M059J (cell line): ENCODE measurements around the gene PCDHGB3. TPM values are rescaled to one million over a fixed set of nuclear protein-coding genes. Genes with fewer than 3 reads are reported as not detected.

ENCODE experiments used
- DNase-seq: peaks from one replicate; pipeline ENCODE4 v3.0.0-alpha.2; 2012; ENCODE audit warnings: low read depth
- total RNA-seq: library from RNA; depleted of rRNA; stranded (reverse); fragments of >200 nt; shearing (Covaris generic); gene quantifications from 2 replicates; pipeline ENCODE4 v1.2.3, GENCODE V29; 2014; rRNA removed

PCDHGB3 gene
- total RNA-seq, 1 experiment from 2014 or later, result 0.49 TPM

- no peak for DNase-seq
Measured at GRCh38 chr5:141419074-141419880, 49.2 kb downstream of the PCDHGB3 start.

- DNase-seq, result no peak
Measured at GRCh38 chr5:141420855-141421488, 50.9 kb downstream of the PCDHGB3 start, which contains the start of gene PCDHGA11. TSS of gene PCDHGA11 (plus strand) at chr5:141421051. CDS start at chr5:141421228, 177 bp downstream.

- no peak for DNase-seq
Measured at GRCh38 chr5:141421489-141421855, 51.4 kb downstream of the PCDHGB3 start.

Other genes starting within 250 kb of the PCDHGB3 start
- 0.07 TPM in 1 of 2 replicates, not detected in the other for gene PCDHB4, start 248.4 kb upstream of the PCDHGB3 start, total RNA-seq
- not detected in 2 replicates for gene PCDHB5, start 235.0 kb upstream of the PCDHGB3 start, total RNA-seq
- 0.49 and 0.62 TPM in 2 replicates for gene PCDHB6, start 220.2 kb upstream of the PCDHGB3 start, total RNA-seq
- gene PCDHB7, start 197.6 kb upstream of the PCDHGB3 start, total RNA-seq, result 1.7 and 2.1 TPM in 2 replicates
- 0.98 and 3.8 TPM in 2 replicates for gene PCDHB8, start 192.5 kb upstream of the PCDHGB3 start, total RNA-seq
- 3.0 and 8.6 TPM in 2 replicates for gene PCDHB16, start 187.9 kb upstream of the PCDHGB3 start, total RNA-seq
- gene PCDHB9, start 183.1 kb upstream of the PCDHGB3 start, total RNA-seq, result 1.6 and 9.3 TPM in 2 replicates
- gene PCDHB10, start 177.9 kb upstream of the PCDHGB3 start, total RNA-seq, result 0.49 and 1.3 TPM in 2 replicates
- 0.25 and 0.49 TPM in 2 replicates for gene PCDHB11, start 170.6 kb upstream of the PCDHGB3 start, total RNA-seq
- gene PCDHB12, start 161.5 kb upstream of the PCDHGB3 start, total RNA-seq, result 1.7 and 2.6 TPM in 2 replicates
- gene PCDHB13, start 156.3 kb upstream of the PCDHGB3 start, total RNA-seq, result 0.39 and 0.42 TPM in 2 replicates
- gene PCDHB14, start 146.9 kb upstream of the PCDHGB3 start, total RNA-seq, result 0.44 and 1.9 TPM in 2 replicates
- 0.17 TPM in 1 of 2 replicates, not detected in the other for gene PCDHB15, start 124.8 kb upstream of the PCDHGB3 start, total RNA-seq
- gene SLC25A2, start 66.2 kb upstream of the PCDHGB3 start, total RNA-seq, result 0.05 TPM in 1 of 2 replicates, not detected in the other
- gene TAF7, start 49.5 kb upstream of the PCDHGB3 start, total RNA-seq, result 52.8 and 84.2 TPM in 2 replicates
- gene PCDHGA1, start 39.7 kb upstream of the PCDHGB3 start, total RNA-seq, result 0.71 and 0.89 TPM in 2 replicates
- gene PCDHGA2, start 31.5 kb upstream of the PCDHGB3 start, total RNA-seq, result 0.22 and 0.32 TPM in 2 replicates
- 0.49 TPM in 1 of 2 replicates, not detected in the other for gene PCDHGA3, start 26.4 kb upstream of the PCDHGB3 start, total RNA-seq
- 3.3 and 4.9 TPM in 2 replicates for gene PCDHGB1, start 20.1 kb upstream of the PCDHGB3 start, total RNA-seq
- 0.17 and 0.91 TPM in 2 replicates for gene PCDHGA4, start 15.2 kb upstream of the PCDHGB3 start, total RNA-seq
- gene PCDHGB2, start 10.2 kb upstream of the PCDHGB3 start, total RNA-seq, result 0.25 and 0.57 TPM in 2 replicates
- 0.02 and 0.10 TPM in 2 replicates for gene PCDHGA5, start 6.1 kb upstream of the PCDHGB3 start, total RNA-seq
- 0.07 and 1.1 TPM in 2 replicates for gene PCDHGA6, start 3.6 kb downstream of the PCDHGB3 start, total RNA-seq
- gene PCDHGA7, start 12.5 kb downstream of the PCDHGB3 start, total RNA-seq, result 0.17 TPM in 1 of 2 replicates, not detected in the other
- not detected in 2 replicates for gene PCDHGB4, start 17.5 kb downstream of the PCDHGB3 start, total RNA-seq
- 0.07 TPM in 1 of 2 replicates, not detected in the other for gene PCDHGA8, start 22.4 kb downstream of the PCDHGB3 start, total RNA-seq
- not detected in 2 replicates for gene PCDHGB5, start 27.7 kb downstream of the PCDHGB3 start, total RNA-seq
- gene PCDHGA9, start 32.5 kb downstream of the PCDHGB3 start, total RNA-seq, result 0.02 and 0.17 TPM in 2 replicates
- gene PCDHGB6, start 37.8 kb downstream of the PCDHGB3 start, total RNA-seq, result 0.02 TPM in 1 of 2 replicates, not detected in the other
- 0.71 and 0.89 TPM in 2 replicates for gene PCDHGA10, start 42.7 kb downstream of the PCDHGB3 start, total RNA-seq
- gene PCDHGB7, start 47.4 kb downstream of the PCDHGB3 start, total RNA-seq, result 7.1 and 7.7 TPM in 2 replicates
- 0.05 TPM in 1 of 2 replicates, not detected in the other for gene PCDHGA11, start 50.8 kb downstream of the PCDHGB3 start, total RNA-seq
- gene PCDHGA12, start 60.3 kb downstream of the PCDHGB3 start, total RNA-seq, result 0.39 TPM in 1 of 2 replicates, not detected in the other
- 41.3 and 88.4 TPM in 2 replicates for gene PCDHGC3, start 105.7 kb downstream of the PCDHGB3 start, total RNA-seq
- gene PCDHGC4, start 114.8 kb downstream of the PCDHGB3 start, total RNA-seq, result 0.25 and 0.69 TPM in 2 replicates
- 2.0 and 2.2 TPM in 2 replicates for gene PCDHGC5, start 118.8 kb downstream of the PCDHGB3 start, total RNA-seq
- 32.8 and 77.0 TPM in 2 replicates for gene DIAPH1, start 248.8 kb downstream of the PCDHGB3 start, total RNA-seq